Measurements from ENCODE around the gene SPEF2. TPM values are rescaled to one million over a fixed set of nuclear protein-coding genes. Genes with fewer than 3 reads are reported as not detected.

SPEF2 gene
- total RNA-seq, 2 experiments from 2014 or later = 0.03 TPM; not detected in 1

GRCh38 chr5:35608881-35609779 is 8.5 kb upstream of the SPEF2 start:
- BruUV-seq (replicated peaks) = no TSS peak

GRCh38 chr5:35617060-35617434 is 616 bp upstream of the SPEF2 start:
- CTCF ChIA-PET (ENCODE audit: unreplicated experiment) = no interaction called here
- intact Hi-C loops (cut with micrococcal nuclease; ENCODE audit: unreplicated experiment) = no loop called here
- H3K36me3 ChIP-seq (ENCODE audit: insufficient read depth, low read length) = no peaks in the 10 kb centered on the region

More at GRCh38 chr5:35608881-35609779, 8.5 kb upstream of the SPEF2 start:
- DNase-seq (ENCODE audit: low spot score) = no peak
- H3K9me3 ChIP-seq (ENCODE audit: low read length) = no peaks in the 10 kb centered on the region
- no peak overlapping the region for H3K4me2 ChIP-seq (ENCODE audit: low read length)
- no peaks in the 10 kb centered on the region for H3K36me3 ChIP-seq (ENCODE audit: insufficient read depth, low read length)
- TF ChIP-seq EZH2phosphoT487 (IDR thresholded peaks at IDR 0.05; ENCODE audit: borderline replicate concordance, low read depth, low read length) = no peak
- TF ChIP-seq, protein P1, sequence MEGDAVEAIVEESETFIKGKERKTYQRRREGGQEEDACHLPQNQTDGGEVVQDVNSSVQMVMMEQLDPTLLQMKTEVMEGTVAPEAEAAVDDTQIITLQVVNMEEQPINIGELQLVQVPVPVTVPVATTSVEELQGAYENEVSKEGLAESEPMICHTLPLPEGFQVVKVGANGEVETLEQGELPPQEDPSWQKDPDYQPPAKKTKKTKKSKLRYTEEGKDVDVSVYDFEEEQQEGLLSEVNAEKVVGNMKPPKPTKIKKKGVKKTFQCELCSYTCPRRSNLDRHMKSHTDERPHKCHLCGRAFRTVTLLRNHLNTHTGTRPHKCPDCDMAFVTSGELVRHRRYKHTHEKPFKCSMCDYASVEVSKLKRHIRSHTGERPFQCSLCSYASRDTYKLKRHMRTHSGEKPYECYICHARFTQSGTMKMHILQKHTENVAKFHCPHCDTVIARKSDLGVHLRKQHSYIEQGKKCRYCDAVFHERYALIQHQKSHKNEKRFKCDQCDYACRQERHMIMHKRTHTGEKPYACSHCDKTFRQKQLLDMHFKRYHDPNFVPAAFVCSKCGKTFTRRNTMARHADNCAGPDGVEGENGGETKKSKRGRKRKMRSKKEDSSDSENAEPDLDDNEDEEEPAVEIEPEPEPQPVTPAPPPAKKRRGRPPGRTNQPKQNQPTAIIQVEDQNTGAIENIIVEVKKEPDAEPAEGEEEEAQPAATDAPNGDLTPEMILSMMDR (conservative IDR thresholded peaks at IDR 0.05; ENCODE audit: low read length) = no peak
- no peak overlapping the region for H3K4me3 ChIP-seq (ENCODE audit: low read depth, low read length, poor library complexity, severe bottlenecking)
- no peak overlapping the region for H2AFZ ChIP-seq (ENCODE audit: low read length)
- ChIA-PET CTCF (ENCODE audit: unreplicated experiment) (no interaction called here), POLR2A (no interaction called here)
- H3K4me1 ChIP-seq (ENCODE audit: insufficient read depth, low read length, poor library complexity, severe bottlenecking) = no peaks in the 10 kb centered on the region
- no peaks in the 10 kb centered on the region for H3K79me2 ChIP-seq (ENCODE audit: insufficient read depth, low read depth, low read length)
- intact Hi-C loops (cut with micrococcal nuclease; ENCODE audit: unreplicated experiment) = no loop called here
- no peak overlapping the region for H3K27ac ChIP-seq (ENCODE audit: low read depth, low read length, poor library complexity, severe bottlenecking)
- no peaks in the 10 kb centered on the region for H4K20me1 ChIP-seq (ENCODE audit: insufficient read depth, low read length)
- H3K9me2 ChIP-seq (ENCODE audit: insufficient read depth, low read length) = no peaks in the 10 kb centered on the region

More at GRCh38 chr5:35617060-35617434, 616 bp upstream of the SPEF2 start:
- no peak for DNase-seq (ENCODE audit: low spot score)
- Histone ChIP-seq H3K4me3 (ENCODE audit: low read depth, low read length, poor library complexity, severe bottlenecking) (no peak overlapping the region), H4K20me1 (ENCODE audit: insufficient read depth, low read length) (no peaks in the 10 kb centered on the region), H3K79me2 (ENCODE audit: insufficient read depth, low read depth, low read length) (no peaks in the 10 kb centered on the region), H3K4me1 (ENCODE audit: insufficient read depth, low read length, poor library complexity, severe bottlenecking) (no peaks in the 10 kb centered on the region), H3K9me3 (ENCODE audit: low read length) (0 out of 2 replicates have a peak, but pooled peaks cover 4% of the 10 kb centered on the region), H3K9me2 (ENCODE audit: insufficient read depth, low read length) (no peaks in the 10 kb centered on the region), H2AFZ (ENCODE audit: low read length) (no peak overlapping the region), H3K4me2 (ENCODE audit: low read length) (no peak overlapping the region), H3K27ac (ENCODE audit: low read depth, low read length, poor library complexity, severe bottlenecking) (no peak overlapping the region)
- no TSS peak for BruUV-seq (replicated peaks)
- TF ChIP-seq EZH2phosphoT487 (IDR thresholded peaks at IDR 0.05; ENCODE audit: borderline replicate concordance, low read depth, low read length) = no peak
- TF ChIP-seq, protein P1 (conservative IDR thresholded peaks at IDR 0.05; ENCODE audit: low read length) = no peak
- POLR2A ChIA-PET = interaction anchor here (1.4 kb wide), 1 partner anchor 142 kb away, joined by 3 read pairs; no protein-coding TSS in a partner anchor
